K562 (cell line): ENCODE measurements around the gene GGACT. TPM values are rescaled to one million over a fixed set of nuclear protein-coding genes. Genes with fewer than 3 reads are reported as not detected.

Source experiments
- CREB1 ChIP-seq, 2 experiments: sonication (generic) in 1 of 2; formaldehyde crosslinking in 1 of 2; IDR thresholded peaks; 2 replicates each; pipeline versions ENCODE4 v1.6.1 to v1.8.0; 2012 to 2022; ENCODE audit warnings: inconsistent platforms in 1 of 2, mild to moderate bottlenecking in 1 of 2, missing genetic modification reagents in 1 of 2, moderate library complexity in 1 of 2
- CTBP1 ChIP-seq: fragments of 450-650 bp; IDR thresholded peaks from 2 replicates; pipeline ENCODE4 v1.6.1; 2016; ENCODE audit warnings: borderline replicate concordance
- E2F4 ChIP-seq: sonication (generic); formaldehyde crosslinking; IDR thresholded peaks from 2 replicates; pipeline ENCODE4 v1.8.0; 2022; ENCODE audit warnings: mild to moderate bottlenecking, low read depth, missing genetic modification reagents
- EP300 ChIP-seq: IDR thresholded peaks from 2 replicates; pipeline ENCODE4 v1.6.1; 2012; ENCODE audit warnings: low read length, improper control_type of control experiment
- HBP1 ChIP-seq: fragments of 450-650 bp; formaldehyde crosslinking; IDR thresholded peaks from 2 replicates; pipeline ENCODE4 v1.4.0; 2022; ENCODE audit warnings: missing genetic modification characterization
- HDAC6 ChIP-seq: IDR thresholded peaks from 2 replicates; pipeline ENCODE4 v1.6.1; 2012; ENCODE audit warnings: low read depth, mild to moderate bottlenecking, control low read depth, inconsistent platforms, low read length, moderate library complexity
- HMG20A ChIP-seq: fragments of 450-650 bp; formaldehyde crosslinking; conservative IDR thresholded peaks from 2 replicates; pipeline ENCODE4 v1.4.0; 2020; ENCODE audit warnings: mild to moderate bottlenecking, mixed read lengths
- HMGN3 ChIP-seq: IDR thresholded peaks from 2 replicates; pipeline ENCODE4 v1.6.1; 2011; ENCODE audit warnings: borderline replicate concordance, low read depth, mild to moderate bottlenecking, mixed read lengths, low read length; ENCODE audit not compliant: insufficient read length; ENCODE audit errors: extremely low read depth
- NFIX ChIP-seq: fragments of 250-450 bp; sonication (Bioruptor Pico); IDR thresholded peaks from 2 replicates; pipeline ENCODE4 v1.4.0; 2020; ENCODE audit warnings: low read depth, mild to moderate bottlenecking, moderate library complexity
- NRF1 ChIP-seq, 2 experiments: fragments of 450-650 bp; IDR thresholded peaks in 1 of 2; conservative IDR thresholded peaks in 1 of 2; 2 replicates each; pipeline ENCODE4 v1.6.1; 2014; ENCODE audit warnings: mild to moderate bottlenecking in 2 of 2
- PHF8 ChIP-seq: fragments of 200-600 bp; sonication (generic); IDR thresholded peaks from 2 replicates; pipeline ENCODE4 v1.6.1; 2012; ENCODE audit warnings: mixed run types, mild to moderate bottlenecking, inconsistent platforms, low read length, moderate library complexity, borderline replicate concordance
- RNF2 ChIP-seq: sonication (generic); IDR thresholded peaks from 2 replicates; pipeline ENCODE4 v1.6.1; 2016
- SMARCC2 ChIP-seq: fragments of 450-650 bp; IDR thresholded peaks from 2 replicates; pipeline ENCODE4 v1.6.1; 2017; ENCODE audit warnings: antibody characterized with exemption, moderate library complexity, mild to moderate bottlenecking, low read depth
- SP1 ChIP-seq: sonication (generic); formaldehyde crosslinking; IDR thresholded peaks from 2 replicates; pipeline ENCODE4 v1.8.1; 2022; ENCODE audit warnings: mild to moderate bottlenecking, missing genetic modification reagents
- ZBTB7A ChIP-seq: IDR thresholded peaks from 2 replicates; pipeline ENCODE4 v1.6.1; 2011; ENCODE audit warnings: low read depth, mild to moderate bottlenecking, low read length, moderate library complexity, borderline replicate concordance; ENCODE audit not compliant: control insufficient read depth
- ZC3H4 ChIP-seq: sonication (generic); formaldehyde crosslinking; IDR thresholded peaks from 2 replicates; pipeline ENCODE4 v1.9.0; 2021; ENCODE audit warnings: missing genetic modification reagents, borderline replicate concordance
- ZNF263 ChIP-seq: sonication (generic); formaldehyde crosslinking; IDR thresholded peaks from 2 replicates; pipeline ENCODE4 v1.8.0; 2022; ENCODE audit warnings: mild to moderate bottlenecking, missing genetic modification reagents, borderline replicate concordance
- ZNF408 ChIP-seq: fragments of 250-450 bp; sonication (Bioruptor Pico); IDR thresholded peaks from 2 replicates; pipeline ENCODE4 v1.4.0; 2020; ENCODE audit warnings: low read depth, mild to moderate bottlenecking, moderate library complexity
- ZNF79 ChIP-seq: fragments of 250-450 bp; sonication (Bioruptor Pico); IDR thresholded peaks from 2 replicates; pipeline ENCODE4 v1.4.0; 2020; ENCODE audit warnings: low read depth, mild to moderate bottlenecking, moderate library complexity
- polyA plus RNA-seq, 8 experiments: library from polyadenylated mRNA; depleted of rRNA in 4 of 8; stranded (reverse) in 5 of 8; unstranded in 3 of 8; fragments of >200 nt; fragmentation: Nextera tagmentation in 2 of 8; fragmentation: Illumina TruSeq in 1 of 8; extraction: Ambion mirVana in 2 of 8; extraction: Trizol in 1 of 8; gene quantifications; 2 replicates each; pipeline versions ENCODE4 v1.2.1 to v1.2.3, GENCODE V29; 2011 to 2014; ENCODE audit warnings: inconsistent platforms in 1 of 8, missing spikeins in 1 of 8
- total RNA-seq, 7 experiments: library from RNA; depleted of rRNA in 6 of 7; stranded (reverse); fragments of >200 nt in 6 of 7; fragmentation: Illumina TruSeq in 2 of 7; extraction: Trizol in 2 of 7; gene quantifications; 2 replicates each; pipeline versions ENCODE4 v1.2.1 to v1.2.3, GENCODE V29; 2011 to 2021; ENCODE audit warnings: low replicate concordance in 1 of 7
- TF ChIP-seq, protein P1 (sequence below), 2 experiments: fragments of 250-450 bp in 1 of 2; fragments of 450-650 bp in 1 of 2; sonication (Bioruptor Pico) in 1 of 2; IDR thresholded peaks; 2 replicates each; pipeline versions ENCODE4 v1.6.1 to v1.8.0; 2016 to 2021; ENCODE audit warnings: mild to moderate bottlenecking in 2 of 2, moderate library complexity in 2 of 2, missing compliant biosample characterization in 1 of 2, missing genetic modification characterization in 1 of 2
- TF ChIP-seq, protein P2 (sequence below): sonication (generic); formaldehyde crosslinking; IDR thresholded peaks from 2 replicates; pipeline ENCODE4 v1.4.0; 2020; ENCODE audit warnings: mild to moderate bottlenecking, missing genetic modification reagents

Gene GGACT
- total and polyA plus RNA-seq, 9 of the 15 experiments (the other 6 are each of a cell fraction or from before 2014, with no cell fraction given): 0.20 to 3.2 (median 1.7) TPM

- TF ChIP-seq EP300 (peak; percentile 11; the same call in 1 of the 2 replicates), SP1 (CRISPR knock-in tag) (no peak), NRF1 (conservative IDR thresholded peaks at IDR 0.05 in 1 of 2, IDR thresholded peaks at IDR 0.05 in 1 of 2) (peak in 1 of 2 experiments; percentile 58; a peak in 2 of 4 replicates), RNF2 (peak; percentile 64; the same call in 1 of the 2 replicates), ZC3H4 (CRISPR knock-in tag) (no peak), CTBP1 (peak; percentile 65; the same call in 1 of the 2 replicates), ZNF408 (CRISPR knock-in tag) (no peak), HBP1 (CRISPR knock-in tag) (no peak), NFIX (CRISPR knock-in tag) (no peak), HMGN3 (peak; percentile 35), ZBTB7A (peak; percentile 84), CREB1 (IDR thresholded peaks at IDR 0.05) (no peak), CREB1 (CRISPR knock-in tag; IDR thresholded peaks at IDR 0.05) (peak; percentile 51; the same call in 1 of the 2 replicates), E2F4 (CRISPR knock-in tag) (no peak), PHF8 (peak; percentile 79; the same call in 1 of the 2 replicates), ZNF263 (CRISPR knock-in tag) (no peak), SMARCC2 (no peak), HMG20A (CRISPR knock-in tag) (no peak), ZNF79 (CRISPR knock-in tag) (no peak), HDAC6 (no peak)
- TF ChIP-seq, protein P1, sequence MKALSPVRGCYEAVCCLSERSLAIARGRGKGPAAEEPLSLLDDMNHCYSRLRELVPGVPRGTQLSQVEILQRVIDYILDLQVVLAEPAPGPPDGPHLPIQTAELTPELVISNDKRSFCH (CRISPR knock-in tag; IDR thresholded peaks at IDR 0.05): no peak
- TF ChIP-seq, protein P1 (tag; IDR thresholded peaks at IDR 0.05): peak; percentile 84
- TF ChIP-seq, protein P2, sequence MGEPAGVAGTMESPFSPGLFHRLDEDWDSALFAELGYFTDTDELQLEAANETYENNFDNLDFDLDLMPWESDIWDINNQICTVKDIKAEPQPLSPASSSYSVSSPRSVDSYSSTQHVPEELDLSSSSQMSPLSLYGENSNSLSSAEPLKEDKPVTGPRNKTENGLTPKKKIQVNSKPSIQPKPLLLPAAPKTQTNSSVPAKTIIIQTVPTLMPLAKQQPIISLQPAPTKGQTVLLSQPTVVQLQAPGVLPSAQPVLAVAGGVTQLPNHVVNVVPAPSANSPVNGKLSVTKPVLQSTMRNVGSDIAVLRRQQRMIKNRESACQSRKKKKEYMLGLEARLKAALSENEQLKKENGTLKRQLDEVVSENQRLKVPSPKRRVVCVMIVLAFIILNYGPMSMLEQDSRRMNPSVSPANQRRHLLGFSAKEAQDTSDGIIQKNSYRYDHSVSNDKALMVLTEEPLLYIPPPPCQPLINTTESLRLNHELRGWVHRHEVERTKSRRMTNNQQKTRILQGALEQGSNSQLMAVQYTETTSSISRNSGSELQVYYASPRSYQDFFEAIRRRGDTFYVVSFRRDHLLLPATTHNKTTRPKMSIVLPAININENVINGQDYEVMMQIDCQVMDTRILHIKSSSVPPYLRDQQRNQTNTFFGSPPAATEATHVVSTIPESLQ (CRISPR knock-in tag): no peak
These were observed at the start of gene GGACT (continued) for GRCh38 chr13:100588331-100589177.
